HL-60 (cell line): ENCODE data around the gene LAMA2.

Source experiments
- POLR2AphosphoS5 ChIP-seq: IDR thresholded peaks from 2 replicates; pipeline ENCODE4 v1.6.1; 2012; ENCODE audit warnings: low read depth
- TF ChIP-seq, protein P1 (sequence below): IDR thresholded peaks from one replicate; pipeline ENCODE4 v1.5.1; 2011; ENCODE audit warnings: low read length, control low read depth, inconsistent platforms; ENCODE audit not compliant: insufficient read depth

DNA sequence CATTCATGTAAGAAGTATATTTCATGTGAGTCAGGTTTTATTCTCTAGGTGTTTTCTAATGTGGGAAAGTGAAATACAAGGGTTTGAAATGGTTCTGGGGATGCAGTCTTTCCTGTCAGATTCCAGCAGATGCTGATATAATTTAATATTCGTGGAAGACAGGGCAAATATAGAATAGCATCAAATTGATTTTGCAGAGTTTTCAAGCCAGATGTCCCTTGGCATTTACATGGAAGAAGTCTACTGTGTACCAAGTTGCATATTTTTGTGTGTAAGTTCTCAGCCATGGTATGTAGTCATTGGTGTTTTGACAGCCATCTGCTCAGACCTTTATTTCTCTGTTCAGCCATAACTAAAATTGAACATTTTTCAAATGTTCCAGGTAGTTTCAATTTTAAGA, 143.7 kb downstream of the LAMA2 start:
- TF ChIP-seq, protein P1, sequence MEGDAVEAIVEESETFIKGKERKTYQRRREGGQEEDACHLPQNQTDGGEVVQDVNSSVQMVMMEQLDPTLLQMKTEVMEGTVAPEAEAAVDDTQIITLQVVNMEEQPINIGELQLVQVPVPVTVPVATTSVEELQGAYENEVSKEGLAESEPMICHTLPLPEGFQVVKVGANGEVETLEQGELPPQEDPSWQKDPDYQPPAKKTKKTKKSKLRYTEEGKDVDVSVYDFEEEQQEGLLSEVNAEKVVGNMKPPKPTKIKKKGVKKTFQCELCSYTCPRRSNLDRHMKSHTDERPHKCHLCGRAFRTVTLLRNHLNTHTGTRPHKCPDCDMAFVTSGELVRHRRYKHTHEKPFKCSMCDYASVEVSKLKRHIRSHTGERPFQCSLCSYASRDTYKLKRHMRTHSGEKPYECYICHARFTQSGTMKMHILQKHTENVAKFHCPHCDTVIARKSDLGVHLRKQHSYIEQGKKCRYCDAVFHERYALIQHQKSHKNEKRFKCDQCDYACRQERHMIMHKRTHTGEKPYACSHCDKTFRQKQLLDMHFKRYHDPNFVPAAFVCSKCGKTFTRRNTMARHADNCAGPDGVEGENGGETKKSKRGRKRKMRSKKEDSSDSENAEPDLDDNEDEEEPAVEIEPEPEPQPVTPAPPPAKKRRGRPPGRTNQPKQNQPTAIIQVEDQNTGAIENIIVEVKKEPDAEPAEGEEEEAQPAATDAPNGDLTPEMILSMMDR = no peak
- TF ChIP-seq POLR2AphosphoS5 = no peak
